Fibroblast of pulmonary artery (primary cell): ENCODE measurements around the gene SCARB2.

ENCODE experiments used
- DNase-seq: peaks from one replicate; pipeline ENCODE4 v3.0.0-alpha.2; 2010; ENCODE audit warnings: low read depth
- H3K4me3 ChIP-seq: replicated peaks from 2 replicates; pipeline ENCODE4 v1.5.1; 2011; ENCODE audit warnings: low read depth, mild to moderate bottlenecking, control low read depth, low read length, moderate library complexity
- CTCF ChIP-seq: IDR thresholded peaks from 2 replicates; pipeline ENCODE4 v1.5.1; 2011; ENCODE audit warnings: mild to moderate bottlenecking, control low read depth, low read length, inconsistent platforms; ENCODE audit errors: missing control alignments

Gene SCARB2

GRCh38 chr4:76238236-76238635 lies 24.6 kb upstream of the SCARB2 start:
- TF ChIP-seq CTCF: no peak
- no peak for DNase-seq
- H3K4me3 ChIP-seq: no peak overlapping the region

GRCh38 chr4:76235915-76236314 lies 22.3 kb upstream of the SCARB2 start:
- no peak overlapping the region for H3K4me3 ChIP-seq
- TF ChIP-seq CTCF: no peak
- DNase-seq: no peak

- no peak for TF ChIP-seq CTCF
- H3K4me3 ChIP-seq: no peak overlapping the region
- DNase-seq: no peak
Measured at GRCh38 chr4:76235407-76235806, 21.8 kb upstream of the SCARB2 start.

GRCh38 chr4:76234679-76235044 lies 21.0 kb upstream of the SCARB2 start:
- no peak for DNase-seq
- no peak overlapping the region for H3K4me3 ChIP-seq
- no peak for TF ChIP-seq CTCF

GRCh38 chr4:76233967-76234678 lies 20.5 kb upstream of the SCARB2 start:
- TF ChIP-seq CTCF: no peak
- no peak for DNase-seq
- no peak overlapping the region for H3K4me3 ChIP-seq

- TF ChIP-seq CTCF: no peak
- H3K4me3 ChIP-seq: no peak overlapping the region
- no peak for DNase-seq
Measured at GRCh38 chr4:76233529-76233928, 19.9 kb upstream of the SCARB2 start.

GRCh38 chr4:76233083-76233482 lies 19.5 kb upstream of the SCARB2 start:
- TF ChIP-seq CTCF: no peak
- DNase-seq: no peak
- no peak overlapping the region for H3K4me3 ChIP-seq
